Spleen (tissue), 7 donors: ENCODE measurements around the gene EFCAB8.

ENCODE experiments used
- POLR2AphosphoS5 ChIP-seq, 3 donors: sonication (generic); formaldehyde crosslinking; IDR thresholded peaks; one replicate each; pipeline ENCODE4 v1.5.1; 2017; ENCODE audit warnings: antibody characterized with exemption in 3 of 3
- TF ChIP-seq, protein P1 (sequence below), 11 experiments: fragments of 200-600 bp in 7 of 11; fragments of 450-650 bp in 4 of 11; sonication (generic) in 4 of 11; IDR thresholded peaks in 8 of 11; conservative IDR thresholded peaks in 3 of 11; 1 replicate in 7 of 11; 2 replicates in 4 of 11; pipeline versions ENCODE4 v1.4.0 to v1.8.0; 2016 to 2021; ENCODE audit warnings: antibody characterized with exemption in 11 of 11, inconsistent platforms in 4 of 11, mild to moderate bottlenecking in 1 of 11
- donor health status: DM: no; HTN: no; CAD: no; lungs with moderate emphysema.
- donor health status: DM: no; HTN: no; CAD: no.
- donor health status: DM: no; HTN: no; CAD: no.

DNA sequence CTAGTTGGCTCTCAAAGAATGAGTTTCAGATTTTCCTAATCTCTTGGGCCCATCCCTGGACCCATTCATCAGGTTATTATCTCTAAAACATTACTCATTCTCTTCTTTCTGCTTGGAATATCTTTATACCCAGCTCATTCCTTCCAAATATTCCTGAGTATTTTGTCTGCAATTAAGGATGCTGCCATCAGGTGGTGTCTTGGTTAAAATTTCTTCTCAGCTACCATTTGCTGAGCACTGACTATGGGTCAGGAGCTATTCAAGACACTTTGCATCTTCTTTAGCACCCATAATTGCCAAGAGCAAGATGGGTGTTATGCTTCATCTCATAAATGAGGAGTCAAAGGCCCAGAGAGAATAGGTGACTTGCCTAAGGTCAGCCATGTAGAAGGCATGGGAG, 137.1 kb downstream of the EFCAB8 start:
- TF ChIP-seq POLR2AphosphoS5 (IDR thresholded peaks at IDR 0.05) = no peak
- TF ChIP-seq, protein P1, sequence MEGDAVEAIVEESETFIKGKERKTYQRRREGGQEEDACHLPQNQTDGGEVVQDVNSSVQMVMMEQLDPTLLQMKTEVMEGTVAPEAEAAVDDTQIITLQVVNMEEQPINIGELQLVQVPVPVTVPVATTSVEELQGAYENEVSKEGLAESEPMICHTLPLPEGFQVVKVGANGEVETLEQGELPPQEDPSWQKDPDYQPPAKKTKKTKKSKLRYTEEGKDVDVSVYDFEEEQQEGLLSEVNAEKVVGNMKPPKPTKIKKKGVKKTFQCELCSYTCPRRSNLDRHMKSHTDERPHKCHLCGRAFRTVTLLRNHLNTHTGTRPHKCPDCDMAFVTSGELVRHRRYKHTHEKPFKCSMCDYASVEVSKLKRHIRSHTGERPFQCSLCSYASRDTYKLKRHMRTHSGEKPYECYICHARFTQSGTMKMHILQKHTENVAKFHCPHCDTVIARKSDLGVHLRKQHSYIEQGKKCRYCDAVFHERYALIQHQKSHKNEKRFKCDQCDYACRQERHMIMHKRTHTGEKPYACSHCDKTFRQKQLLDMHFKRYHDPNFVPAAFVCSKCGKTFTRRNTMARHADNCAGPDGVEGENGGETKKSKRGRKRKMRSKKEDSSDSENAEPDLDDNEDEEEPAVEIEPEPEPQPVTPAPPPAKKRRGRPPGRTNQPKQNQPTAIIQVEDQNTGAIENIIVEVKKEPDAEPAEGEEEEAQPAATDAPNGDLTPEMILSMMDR (IDR thresholded peaks at IDR 0.05 in 8 of 11, conservative IDR thresholded peaks at IDR 0.05 in 3 of 11) = no peak
